ENCODE data around the gene ADAM17.
"Not testable (repeated sequence)": the region's sequence is repeated elsewhere in the genome, so short reads cannot be mapped to it uniquely, and the experiment has no call there.

Gene ADAM17

DNA sequence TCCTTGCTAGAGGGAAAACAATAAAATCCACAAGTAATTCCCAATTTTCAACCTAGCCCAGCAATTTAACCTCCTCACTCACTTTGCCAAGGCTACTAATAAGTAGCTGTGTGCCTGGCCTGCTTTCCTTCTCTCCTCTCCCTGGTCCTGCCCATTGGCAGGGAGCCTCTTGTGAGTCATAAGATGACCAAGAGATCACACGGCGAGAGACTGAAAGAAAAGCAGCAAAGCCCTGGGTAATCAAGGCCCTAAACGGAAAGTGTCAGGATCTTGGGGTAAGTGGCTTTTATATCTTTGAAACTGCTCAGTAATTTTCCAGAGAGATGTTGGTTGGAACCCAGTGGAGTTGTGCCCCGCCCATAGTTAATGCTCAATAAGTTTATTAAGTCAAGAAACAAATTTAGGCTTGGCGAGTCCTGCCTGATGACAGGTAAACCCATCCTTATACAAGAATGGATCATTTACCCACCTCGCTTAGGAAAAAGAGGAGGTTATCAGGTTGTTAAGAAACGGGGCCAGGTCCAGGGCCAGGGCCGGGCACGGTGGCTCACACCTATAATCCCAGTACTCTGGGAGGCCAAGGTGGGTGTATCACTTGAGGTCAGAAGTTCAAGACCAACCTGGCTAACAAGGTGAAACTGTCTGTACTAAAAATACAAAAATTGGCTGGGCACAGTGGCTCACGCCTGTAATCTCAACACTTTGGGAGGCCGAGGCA lies 10.0 kb upstream of the ADAM17 start:
- H3K9ac ChIP-seq (ENCODE audit: low read length): no peak overlapping the region
- no peaks in the 10 kb centered on the region for H3K27me3 ChIP-seq (ENCODE audit: control insufficient read depth, insufficient read depth, low read length)
- no peaks in the 10 kb centered on the region for H3K36me3 ChIP-seq (ENCODE audit: control insufficient read depth, insufficient read depth, low read length)
- H3K9me3 ChIP-seq (ENCODE audit: control insufficient read depth, insufficient read depth, low read depth, low read length): no peaks in the 10 kb centered on the region
- no peak overlapping the region for H3K27ac ChIP-seq (ENCODE audit: low read depth, low read length)
- H3K4me1 ChIP-seq (ENCODE audit: control insufficient read depth, insufficient read depth, low read length): no peaks in the 10 kb centered on the region
- H3K4me3 ChIP-seq (ENCODE audit: low read depth, low read length): no peak overlapping the region

GRCh38 chr2:9560628-9561027 lies 5.0 kb upstream of the ADAM17 start:
- Histone ChIP-seq H3K36me3 (ENCODE audit: control insufficient read depth, insufficient read depth, low read length) (no peaks in the 10 kb centered on the region), H3K4me1 (ENCODE audit: control insufficient read depth, insufficient read depth, low read length) (peaks cover 3% of the 10 kb centered on the region; the same call in 1 of the 2 replicates), H3K27ac (ENCODE audit: low read depth, low read length) (no peak overlapping the region)

GRCh38 chr2:9558948-9559381 lies 3.3 kb upstream of the ADAM17 start:
- Histone ChIP-seq H3K9ac (ENCODE audit: low read length) (no peak overlapping the region), H3K4me3 (ENCODE audit: low read depth, low read length) (no peak overlapping the region), H3K27ac (ENCODE audit: low read depth, low read length) (no peak overlapping the region), H3K36me3 (ENCODE audit: control insufficient read depth, insufficient read depth, low read length) (no peaks in the 10 kb centered on the region), H3K4me1 (ENCODE audit: control insufficient read depth, insufficient read depth, low read length) (peaks cover 8% of the 10 kb centered on the region; the same call in 1 of the 2 replicates), H3K27me3 (ENCODE audit: control insufficient read depth, insufficient read depth, low read length) (no peaks in the 10 kb centered on the region), H3K9me3 (ENCODE audit: control insufficient read depth, insufficient read depth, low read depth, low read length) (no peaks in the 10 kb centered on the region)

More at GRCh38 chr2:9560628-9561027, 5.0 kb upstream of the ADAM17 start:
- no peak overlapping the region for H3K9ac ChIP-seq (ENCODE audit: low read length)
- H3K27me3 ChIP-seq (ENCODE audit: control insufficient read depth, insufficient read depth, low read length): no peaks in the 10 kb centered on the region
- H3K4me3 ChIP-seq (ENCODE audit: low read depth, low read length): no peak overlapping the region
- no peaks in the 10 kb centered on the region for H3K9me3 ChIP-seq (ENCODE audit: control insufficient read depth, insufficient read depth, low read depth, low read length)

DNA sequence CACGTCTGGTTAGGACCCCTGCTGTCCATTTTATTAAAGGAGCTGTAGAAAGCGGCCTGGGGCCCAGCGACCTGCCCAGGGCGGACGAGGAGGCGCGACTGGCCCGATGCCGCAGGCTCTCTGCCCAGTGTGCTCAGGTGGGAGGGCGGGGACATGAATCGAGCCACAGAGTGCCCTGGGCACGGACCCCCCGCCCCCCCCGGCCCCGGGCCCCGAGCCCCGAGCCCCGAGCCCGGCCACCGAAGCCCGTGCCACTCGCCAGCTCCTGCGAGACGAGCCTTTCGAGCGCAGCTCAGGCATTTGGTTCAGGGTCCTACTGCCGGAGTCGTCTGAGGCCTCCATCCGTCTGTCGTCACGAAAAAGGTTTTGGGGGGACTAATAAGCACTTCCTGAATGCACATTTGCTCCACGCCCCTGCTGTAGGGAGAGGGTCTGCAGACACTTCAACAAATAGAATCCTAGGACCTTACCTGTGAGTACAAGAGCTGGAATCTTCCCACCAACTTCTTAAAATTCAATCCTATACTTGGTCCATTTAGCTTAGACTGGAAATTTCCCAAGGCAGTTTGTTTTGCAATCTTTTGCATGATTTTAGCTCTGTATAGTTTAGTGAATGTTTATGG lies 602 bp upstream of the ADAM17 start:
- Histone ChIP-seq H3K9ac (ENCODE audit: low read length) (peak overlapping the region; percentile 96), H3K27ac (ENCODE audit: low read depth, low read length) (peak overlapping the region; percentile 93), H3K36me3 (ENCODE audit: control insufficient read depth, insufficient read depth, low read length) (no peaks in the 10 kb centered on the region), H3K27me3 (ENCODE audit: control insufficient read depth, insufficient read depth, low read length) (no peaks in the 10 kb centered on the region), H3K4me1 (ENCODE audit: control insufficient read depth, insufficient read depth, low read length) (peaks cover 15% of the 10 kb centered on the region), H3K4me3 (ENCODE audit: low read depth, low read length) (peak overlapping the region; percentile 87), H3K9me3 (ENCODE audit: control insufficient read depth, insufficient read depth, low read depth, low read length) (no peaks in the 10 kb centered on the region)

DNA sequence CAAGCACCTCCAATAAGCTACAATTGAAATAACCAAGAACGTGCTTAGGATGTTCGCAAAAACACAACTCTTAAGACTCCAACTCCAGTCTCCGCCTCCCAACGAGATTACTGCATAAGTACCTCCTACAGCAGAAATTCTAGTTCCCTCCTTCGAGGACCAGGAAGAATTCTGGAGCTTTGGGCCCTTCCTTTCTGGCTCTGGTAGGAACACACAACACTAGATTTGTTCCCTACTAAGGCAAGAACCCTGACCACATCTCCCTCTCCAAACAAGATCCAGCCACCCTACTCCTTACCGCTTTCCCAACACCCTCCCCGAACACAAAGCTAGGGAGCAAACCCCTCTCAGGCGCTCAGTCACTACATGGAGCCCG lies 721 bp downstream of the ADAM17 start:
- Histone ChIP-seq H3K4me1 (ENCODE audit: control insufficient read depth, insufficient read depth, low read length) (peaks cover 15% of the 10 kb centered on the region), H3K27me3 (ENCODE audit: control insufficient read depth, insufficient read depth, low read length) (no peaks in the 10 kb centered on the region), H3K9ac (ENCODE audit: low read length) (peak overlapping the region; percentile 96)

GRCh38 chr2:9552219-9553178 lies 3.1 kb downstream of the ADAM17 start:
- Histone ChIP-seq H3K4me3 (ENCODE audit: low read depth, low read length) (no peak overlapping the region), H3K9me3 (ENCODE audit: control insufficient read depth, insufficient read depth, low read depth, low read length) (no peaks in the 10 kb centered on the region), H3K4me1 (ENCODE audit: control insufficient read depth, insufficient read depth, low read length) (peaks cover 14% of the 10 kb centered on the region), H3K27me3 (ENCODE audit: control insufficient read depth, insufficient read depth, low read length) (no peaks in the 10 kb centered on the region), H3K9ac (ENCODE audit: low read length) (no peak overlapping the region), H3K36me3 (ENCODE audit: control insufficient read depth, insufficient read depth, low read length) (no peaks in the 10 kb centered on the region), H3K27ac (ENCODE audit: low read depth, low read length) (no peak overlapping the region)

More for the DNA sequence above, 721 bp downstream of the ADAM17 start:
- no peaks in the 10 kb centered on the region for H3K36me3 ChIP-seq (ENCODE audit: control insufficient read depth, insufficient read depth, low read length)
- no peak overlapping the region for H3K27ac ChIP-seq (ENCODE audit: low read depth, low read length)
- no peaks in the 10 kb centered on the region for H3K9me3 ChIP-seq (ENCODE audit: control insufficient read depth, insufficient read depth, low read depth, low read length)
- peak overlapping the region; percentile 87 for H3K4me3 ChIP-seq (ENCODE audit: low read depth, low read length)

DNA sequence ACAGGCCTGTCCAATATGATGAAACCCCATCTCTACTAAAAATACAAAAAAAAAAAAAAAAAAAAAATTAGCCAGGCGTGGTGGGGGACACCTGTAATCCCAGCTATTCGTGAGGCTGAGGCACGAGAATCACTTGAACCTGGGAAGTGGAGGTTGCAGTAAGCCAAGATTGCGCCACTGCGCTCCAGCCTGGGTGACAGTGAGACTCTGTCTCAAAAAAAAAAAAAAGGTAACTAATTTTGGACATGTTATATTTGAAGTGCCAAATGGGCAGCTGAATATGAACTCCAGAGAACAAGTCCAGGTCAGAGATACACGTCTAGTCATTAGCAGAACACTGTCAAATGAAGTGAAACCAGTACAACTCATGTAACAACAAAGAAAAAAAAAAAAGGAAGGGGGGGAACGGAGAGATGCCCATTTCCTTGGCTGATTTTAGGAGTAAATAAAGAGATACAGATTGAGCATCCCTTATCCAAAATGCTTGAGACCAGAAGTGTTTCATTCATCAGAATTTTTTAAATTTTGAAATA lies 4.7 kb downstream of the ADAM17 start:
- not testable (repeated sequence) for H3K4me3 ChIP-seq (ENCODE audit: low read depth, low read length); H3K9me3 ChIP-seq (ENCODE audit: control insufficient read depth, insufficient read depth, low read depth, low read length); H3K9ac ChIP-seq (ENCODE audit: low read length); H3K36me3 ChIP-seq (ENCODE audit: control insufficient read depth, insufficient read depth, low read length); H3K27ac ChIP-seq (ENCODE audit: low read depth, low read length); H3K27me3 ChIP-seq (ENCODE audit: control insufficient read depth, insufficient read depth, low read length)
- peaks cover 18% of the 10 kb centered on the region for H3K4me1 ChIP-seq (ENCODE audit: control insufficient read depth, insufficient read depth, low read length)

DNA sequence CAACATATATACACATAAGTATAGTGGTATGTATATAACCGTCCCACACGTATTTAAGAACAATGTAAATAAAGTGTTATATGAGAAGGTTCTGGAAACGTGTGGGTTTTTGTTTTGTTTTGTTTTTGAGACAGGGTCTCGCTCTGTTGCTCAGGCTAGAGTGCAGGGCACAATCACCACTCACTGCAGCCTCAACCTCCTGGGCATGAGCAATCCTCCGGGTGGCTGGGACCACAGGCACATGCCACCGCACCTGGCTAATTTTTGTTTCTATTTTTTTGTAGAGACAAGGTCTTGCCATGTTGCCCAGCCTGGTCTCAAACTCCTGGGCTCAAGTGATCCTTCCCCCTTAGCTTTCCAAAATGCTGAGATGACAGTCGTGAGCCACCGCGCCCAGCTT lies 6.2 kb downstream of the ADAM17 start:
- peaks cover 17% of the 10 kb centered on the region for H3K4me1 ChIP-seq (ENCODE audit: control insufficient read depth, insufficient read depth, low read length)
- H3K27me3 ChIP-seq (ENCODE audit: control insufficient read depth, insufficient read depth, low read length): no peaks in the 10 kb centered on the region
- no peaks in the 10 kb centered on the region for H3K36me3 ChIP-seq (ENCODE audit: control insufficient read depth, insufficient read depth, low read length)
- H3K9me3 ChIP-seq (ENCODE audit: control insufficient read depth, insufficient read depth, low read depth, low read length): no peaks in the 10 kb centered on the region
- H3K9ac ChIP-seq (ENCODE audit: low read length): no peak overlapping the region
- no peak overlapping the region for H3K27ac ChIP-seq (ENCODE audit: low read depth, low read length)
- no peak overlapping the region for H3K4me3 ChIP-seq (ENCODE audit: low read depth, low read length)

DNA sequence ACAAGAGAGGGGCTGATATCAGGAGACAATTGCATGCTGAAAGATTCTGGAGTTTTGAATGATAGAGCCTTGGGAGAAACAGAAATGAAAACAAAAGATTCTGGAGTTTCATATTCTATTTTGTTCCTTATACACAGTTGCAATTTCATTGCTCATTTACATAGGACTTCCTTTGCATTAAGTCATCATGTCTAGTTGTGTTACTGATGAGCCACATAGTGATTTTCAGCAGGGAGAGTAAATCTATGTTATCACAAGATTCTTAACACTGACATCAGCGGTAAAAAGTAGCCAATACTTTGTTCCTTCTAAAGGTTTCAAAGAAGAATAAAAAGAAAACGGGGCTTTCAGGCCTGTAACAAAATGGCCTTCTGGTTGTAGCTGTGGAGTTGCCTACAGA lies 7.1 kb downstream of the ADAM17 start:
- Histone ChIP-seq H3K9ac (ENCODE audit: low read length) (no peak overlapping the region), H3K27me3 (ENCODE audit: control insufficient read depth, insufficient read depth, low read length) (no peaks in the 10 kb centered on the region), H3K9me3 (ENCODE audit: control insufficient read depth, insufficient read depth, low read depth, low read length) (no peaks in the 10 kb centered on the region), H3K4me3 (ENCODE audit: low read depth, low read length) (no peak overlapping the region), H3K27ac (ENCODE audit: low read depth, low read length) (no peak overlapping the region), H3K36me3 (ENCODE audit: control insufficient read depth, insufficient read depth, low read length) (no peaks in the 10 kb centered on the region), H3K4me1 (ENCODE audit: control insufficient read depth, insufficient read depth, low read length) (peaks cover 12% of the 10 kb centered on the region)

- Histone ChIP-seq H3K4me1 (ENCODE audit: control insufficient read depth, insufficient read depth, low read length) (peaks cover 9% of the 10 kb centered on the region), H3K9ac (ENCODE audit: low read length) (no peak overlapping the region), H3K9me3 (ENCODE audit: control insufficient read depth, insufficient read depth, low read depth, low read length) (no peaks in the 10 kb centered on the region), H3K4me3 (ENCODE audit: low read depth, low read length) (no peak overlapping the region), H3K27me3 (ENCODE audit: control insufficient read depth, insufficient read depth, low read length) (no peaks in the 10 kb centered on the region), H3K36me3 (ENCODE audit: control insufficient read depth, insufficient read depth, low read length) (no peaks in the 10 kb centered on the region), H3K27ac (ENCODE audit: low read depth, low read length) (no peak overlapping the region)
Measured at GRCh38 chr2:9547262-9547991, 8.2 kb downstream of the ADAM17 start.

Measured in HUES6 (cell line).